Hair follicle dermal papilla cell (primary cell): ENCODE data around the gene NOX4. TPM values are rescaled to one million over a fixed set of nuclear protein-coding genes. Genes with fewer than 3 reads are reported as not detected.

Experiments used
- total RNA-seq: library from RNA; depleted of rRNA; stranded (reverse); fragments of >200 nt; gene quantifications from 2 replicates; pipeline ENCODE4 v1.2.3, GENCODE V29; 2012

Gene NOX4
- total RNA-seq = 11.3 and 28.4 TPM in 2 replicates

DNA sequence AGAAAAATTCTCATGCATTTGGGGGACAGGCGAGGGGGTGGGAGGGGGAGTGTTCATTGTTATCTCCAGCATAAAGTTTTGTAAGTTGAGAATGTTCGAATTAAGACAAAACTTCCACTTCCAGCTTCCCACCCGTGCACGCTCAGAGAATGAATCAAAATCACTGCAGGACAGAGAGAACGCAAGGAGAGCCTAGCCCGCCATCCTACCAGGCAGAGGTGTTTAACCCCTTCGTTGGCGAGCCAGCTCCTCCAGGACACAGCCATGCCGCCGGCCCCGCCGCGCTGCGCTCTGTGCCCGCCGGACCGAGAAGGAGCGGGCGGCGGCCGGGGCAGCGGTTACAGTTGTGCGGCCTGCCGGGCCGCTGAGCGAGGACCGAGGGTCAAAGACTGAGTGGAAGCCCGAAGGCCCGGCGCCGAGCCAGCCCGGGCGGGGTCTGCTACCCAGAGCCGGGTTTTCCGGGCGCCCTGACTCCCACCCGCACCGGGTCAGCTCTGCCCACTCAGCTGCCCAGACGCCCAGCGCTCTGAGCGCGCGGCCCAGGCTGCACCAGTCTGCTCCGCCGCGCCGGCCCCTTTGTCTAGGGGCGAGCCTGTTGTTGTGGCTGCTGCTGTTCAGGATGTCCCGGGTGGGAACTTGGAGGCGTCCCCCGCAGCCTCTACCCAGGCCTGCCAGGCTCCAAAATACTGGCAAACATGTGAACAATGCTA lies at the start of gene NOX4:
NOX4 (minus strand) TSS at position 395 of the 710 bp plus-strand sequence; CDS start at position 266, 129 bp downstream.

Other genes with a start within 250 kb of the NOX4 start
- not detected in 2 replicates for gene TRIM77, start 218.9 kb upstream of the NOX4 start, total RNA-seq